SKM-1 (cell line): ENCODE data around the gene TNNI3.
"Not testable (repeated sequence)": the region's sequence is repeated elsewhere in the genome, so short reads cannot be mapped to it uniquely, and the experiment has no call there.

Source experiments
- DNase-seq: peaks from one replicate; lab custom pipeline; 2025; ENCODE audit not compliant: unreplicated experiment; lab: John Stamatoyannopoulos, UW

TNNI3 gene

GRCh38 chr19:55173186-55173713 lies 15.7 kb upstream of the TNNI3 start:
- DNase-seq = no peak

GRCh38 chr19:55172741-55173140 lies 15.2 kb upstream of the TNNI3 start:
- DNase-seq = no peak

- not testable (repeated sequence) for DNase-seq
These were observed 14.8 kb upstream of the TNNI3 start for GRCh38 chr19:55172318-55172717.

GRCh38 chr19:55171440-55171839 lies 13.9 kb upstream of the TNNI3 start:
- DNase-seq = no peak

GRCh38 chr19:55169136-55169535 lies 11.6 kb upstream of the TNNI3 start:
- no peak for DNase-seq

GRCh38 chr19:55166530-55167268 lies 9.2 kb upstream of the TNNI3 start, which contains the start of gene DNAAF3:
DNAAF3 (minus strand) TSS chr19:55166613; CDS start chr19:55166413, 200 bp downstream.
- DNase-seq = peak; percentile 88

GRCh38 chr19:55165952-55166529 lies 8.5 kb upstream of the TNNI3 start:
- peak; percentile 54 for DNase-seq

GRCh38 chr19:55161571-55162322 lies 4.2 kb upstream of the TNNI3 start:
- DNase-seq = no peak

- DNase-seq = no peak
These were observed 3.4 kb upstream of the TNNI3 start for GRCh38 chr19:55160986-55161365.

GRCh38 chr19:55160128-55160985 lies 2.8 kb upstream of the TNNI3 start:
- DNase-seq = peak; percentile 70

GRCh38 chr19:55158848-55159749 lies 1.6 kb upstream of the TNNI3 start:
- DNase-seq = no peak

GRCh38 chr19:55158423-55158822 lies 891 bp upstream of the TNNI3 start:
- no peak for DNase-seq

GRCh38 chr19:55156202-55157063 lies 1.1 kb downstream of the TNNI3 start:
- no peak for DNase-seq

GRCh38 chr19:55155784-55156183 lies 1.7 kb downstream of the TNNI3 start:
- DNase-seq = not testable (repeated sequence)

GRCh38 chr19:55153652-55154264 lies 3.8 kb downstream of the TNNI3 start:
- no peak for DNase-seq

GRCh38 chr19:55152017-55152416 lies 5.5 kb downstream of the TNNI3 start:
- DNase-seq = no peak

GRCh38 chr19:55149078-55150003 lies 8.2 kb downstream of the TNNI3 start, which contains the start of gene TNNT1:
TNNT1 (minus strand) TSS chr19:55149206; CDS start chr19:55147157, 2,049 bp downstream.
- no peak for DNase-seq
